Muscle layer of duodenum (tissue), 2 donors: Measurements from ENCODE around the gene EHD1.
"Not testable (repeated sequence)": the region's sequence is repeated elsewhere in the genome, so short reads cannot be mapped to it uniquely, and the experiment has no call there.

ENCODE experiments used
- H3K27ac ChIP-seq: one replicate; pipeline ENCODE4 v1.7.0; 2013; ENCODE audit warnings: mild to moderate bottlenecking, low read length
- H3K27me3 ChIP-seq: one replicate; pipeline ENCODE4 v1.7.0; 2013; ENCODE audit warnings: low read depth, mild to moderate bottlenecking, control low read depth, low read length
- H3K36me3 ChIP-seq, 2 donors: one replicate each; pipeline ENCODE4 v1.7.0; 2013; ENCODE audit warnings: low read length in 2 of 2, control low read depth in 1 of 2, mild to moderate bottlenecking in 1 of 2; ENCODE audit not compliant: insufficient read depth in 2 of 2, control insufficient read depth in 1 of 2
- H3K4me1 ChIP-seq, 2 donors: one replicate each; pipeline ENCODE4 v1.7.0; 2013; ENCODE audit warnings: low read length in 2 of 2, mild to moderate bottlenecking in 2 of 2, control low read depth in 1 of 2, moderate library complexity in 1 of 2; ENCODE audit not compliant: insufficient read depth in 2 of 2, control insufficient read depth in 1 of 2
- H3K4me3 ChIP-seq, 2 donors: one replicate each; pipeline ENCODE4 v1.7.0; 2013; ENCODE audit warnings: low read length in 2 of 2, low read depth in 1 of 2, mild to moderate bottlenecking in 1 of 2
- H3K9me3 ChIP-seq, 2 donors: one replicate each; pipeline ENCODE4 v1.7.0; 2013; ENCODE audit warnings: low read length in 2 of 2, control low read depth in 1 of 2, mild to moderate bottlenecking in 1 of 2; ENCODE audit not compliant: control insufficient read depth in 1 of 2
- donor health status: healthy.

EHD1 gene

DNA sequence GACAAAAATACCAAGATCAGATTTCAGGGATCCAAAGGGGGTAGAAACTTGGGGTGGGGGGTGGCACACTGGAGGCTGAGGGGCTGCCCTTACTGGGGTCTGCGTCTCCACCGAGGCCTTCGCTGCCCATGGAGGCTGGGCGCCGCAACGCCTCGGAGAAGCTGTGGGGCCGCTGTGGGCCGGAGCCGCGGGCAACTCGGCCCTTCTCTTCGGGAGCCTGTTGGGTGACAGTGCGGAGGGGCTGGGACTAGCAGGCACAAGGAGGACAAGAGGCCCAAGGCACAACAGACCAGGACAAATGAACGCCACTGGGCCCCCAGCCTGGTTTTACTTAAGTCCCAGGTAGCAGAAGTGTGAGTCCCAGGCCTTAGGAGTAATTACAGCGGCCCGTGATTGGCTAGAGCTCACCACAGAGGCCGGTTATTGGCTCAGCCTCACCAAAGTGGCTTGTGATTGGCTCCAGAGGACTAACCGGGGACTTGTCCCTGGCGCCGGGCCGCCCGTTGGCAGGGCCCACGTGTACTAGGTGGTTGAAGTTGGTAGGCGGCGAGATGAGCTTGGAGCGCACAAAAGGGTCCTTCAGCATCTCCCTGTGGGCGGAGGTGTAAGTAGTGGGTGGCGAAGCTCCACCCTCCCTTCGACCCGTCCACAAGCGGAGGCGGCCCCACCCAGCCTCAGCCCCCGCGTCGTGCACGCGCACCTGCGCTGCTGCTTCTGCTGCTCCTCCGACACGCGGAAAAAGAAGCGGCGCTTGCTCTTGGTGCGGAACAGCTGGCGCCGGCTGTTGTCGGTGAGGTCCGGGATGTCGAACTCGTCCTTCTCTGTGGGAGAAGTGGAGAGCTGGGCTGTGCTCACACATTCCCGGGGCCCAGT is 51.6 kb downstream of the EHD1 start:
- no peak overlapping the region for H3K4me3 ChIP-seq
- no peak overlapping the region for H3K27ac ChIP-seq
- H3K36me3 ChIP-seq: no peaks in the 10 kb centered on the region
- H3K4me1 ChIP-seq: no peaks in the 10 kb centered on the region
- H3K9me3 ChIP-seq: no peaks in the 10 kb centered on the region
- H3K27me3 ChIP-seq: no peaks in the 10 kb centered on the region

DNA sequence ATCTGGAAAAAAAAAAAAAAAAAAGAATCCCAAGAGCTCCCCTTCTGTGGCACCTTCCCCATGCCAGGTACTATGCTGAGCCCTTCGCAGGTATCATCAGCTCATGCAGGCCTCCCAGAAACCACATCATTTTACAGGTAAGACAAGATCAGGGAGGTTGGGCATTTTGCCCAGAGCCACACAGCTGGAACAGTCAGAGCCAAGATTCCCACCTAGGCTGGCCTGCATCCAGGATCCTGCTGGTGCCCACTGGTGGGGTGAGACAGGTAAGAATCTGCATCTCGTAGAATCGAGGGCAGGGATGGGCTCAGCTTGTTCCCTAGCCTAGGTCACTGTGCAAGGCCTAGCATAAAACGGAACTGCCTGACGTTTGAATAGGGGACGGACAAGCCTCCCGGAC is 52.4 kb downstream of the EHD1 start:
- Histone ChIP-seq H3K36me3 (no peaks in the 10 kb centered on the region), H3K27me3 (no peaks in the 10 kb centered on the region), H3K9me3 (no peaks in the 10 kb centered on the region), H3K4me1 (no peaks in the 10 kb centered on the region), H3K4me3 (no peak overlapping the region), H3K27ac (no peak overlapping the region)

DNA sequence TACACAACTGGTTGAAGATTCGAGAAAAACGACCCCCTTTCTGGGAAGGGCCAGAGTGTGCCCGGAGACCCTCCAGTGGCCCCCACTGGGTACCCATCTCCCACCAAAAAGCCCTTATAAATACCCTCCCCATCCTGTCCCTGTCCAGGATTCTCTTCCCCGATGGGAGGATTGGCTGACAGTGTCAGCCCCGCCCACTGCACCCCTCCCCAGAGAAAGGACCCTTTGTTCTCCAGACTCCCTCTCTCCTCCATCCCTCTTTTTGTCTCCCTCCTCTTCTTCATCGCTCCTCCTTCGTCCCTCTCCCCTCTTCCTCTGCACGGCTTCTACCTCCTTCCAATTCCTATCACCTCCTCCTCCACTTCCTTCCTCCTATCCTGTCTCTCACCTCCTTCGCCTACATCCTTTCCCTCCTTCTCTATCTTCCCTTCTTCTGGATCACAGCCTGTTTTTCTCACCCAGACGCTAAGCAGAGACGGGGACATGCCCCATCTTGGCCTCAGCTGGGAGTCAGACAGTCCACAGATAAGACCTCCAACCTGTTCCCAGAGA is 54.8 kb downstream of the EHD1 start:
- Histone ChIP-seq H3K27ac (no peak overlapping the region), H3K4me3 (no peak overlapping the region), H3K9me3 (no peaks in the 10 kb centered on the region), H3K27me3 (no peaks in the 10 kb centered on the region), H3K36me3 (no peaks in the 10 kb centered on the region), H3K4me1 (no peaks in the 10 kb centered on the region)

- no peak overlapping the region for H3K4me3 ChIP-seq
- H3K36me3 ChIP-seq: no peaks in the 10 kb centered on the region
- H3K4me1 ChIP-seq: no peaks in the 10 kb centered on the region
- H3K27ac ChIP-seq: no peak overlapping the region
- no peaks in the 10 kb centered on the region for H3K27me3 ChIP-seq
- no peaks in the 10 kb centered on the region for H3K9me3 ChIP-seq
Measured at GRCh38 chr11:64817476-64817875, 60.9 kb downstream of the EHD1 start.

DNA sequence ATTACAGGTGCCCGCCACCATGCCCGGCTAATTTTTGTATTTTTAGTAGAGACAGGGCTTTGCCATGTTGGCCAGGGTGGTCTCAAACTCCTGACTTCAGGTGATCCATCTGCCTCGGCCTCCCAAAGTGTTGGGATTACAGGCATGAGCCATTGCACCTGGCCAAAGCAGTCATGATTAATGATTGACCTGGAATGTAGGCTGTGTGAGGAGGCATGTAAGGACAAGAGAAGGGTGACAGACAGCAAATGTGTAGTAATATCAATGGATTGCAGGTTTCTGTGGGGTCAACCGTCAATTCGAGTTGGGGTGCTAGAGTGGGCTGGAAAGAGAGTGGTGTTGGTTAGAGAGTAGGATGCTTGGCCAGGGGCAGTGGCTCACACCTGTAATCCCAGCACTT is 63.0 kb downstream of the EHD1 start:
- H3K9me3 ChIP-seq, H3K4me3 ChIP-seq, H3K4me1 ChIP-seq, H3K36me3 ChIP-seq, H3K27ac ChIP-seq, H3K27me3 ChIP-seq: not testable (repeated sequence)

GRCh38 chr11:64814712-64815187 is 63.7 kb downstream of the EHD1 start:
- no peaks in the 10 kb centered on the region for H3K27me3 ChIP-seq
- H3K27ac ChIP-seq: no peak overlapping the region
- H3K4me1 ChIP-seq: peaks cover 0 to 7% of the 10 kb centered on the region in 2 donors
- no peaks in the 10 kb centered on the region for H3K36me3 ChIP-seq
- no peaks in the 10 kb centered on the region for H3K9me3 ChIP-seq
- no peak overlapping the region for H3K4me3 ChIP-seq

GRCh38 chr11:64813826-64814225 is 64.6 kb downstream of the EHD1 start:
- Histone ChIP-seq H3K27me3 (no peaks in the 10 kb centered on the region), H3K9me3 (no peaks in the 10 kb centered on the region), H3K4me3 (no peak overlapping the region), H3K36me3 (no peaks in the 10 kb centered on the region), H3K27ac (no peak overlapping the region), H3K4me1 (peaks cover 5 to 16% of the 10 kb centered on the region in 2 donors)

DNA sequence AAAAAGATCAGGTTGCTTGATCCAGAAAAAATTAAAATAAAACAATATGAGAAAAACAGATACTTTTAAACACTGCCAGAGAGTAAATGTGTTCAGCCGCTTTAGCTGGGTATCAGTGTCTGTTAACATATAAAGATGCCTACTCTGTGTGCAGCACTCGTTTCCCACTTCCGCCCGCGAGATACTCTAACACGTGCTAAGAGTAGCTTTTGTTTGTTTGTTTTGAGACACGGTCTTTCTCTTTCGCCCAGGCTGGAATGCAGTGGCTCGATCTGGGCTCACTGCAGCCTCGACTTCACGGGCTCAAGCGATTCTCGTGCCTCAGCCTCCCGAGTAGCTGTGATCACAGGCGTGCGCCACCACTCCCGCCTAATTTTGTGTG is 67.5 kb downstream of the EHD1 start:
- H3K27ac ChIP-seq: no peak overlapping the region
- H3K4me3 ChIP-seq: peak overlapping the region; percentile 64 to 90
- H3K9me3 ChIP-seq: no peaks in the 10 kb centered on the region

DNA sequence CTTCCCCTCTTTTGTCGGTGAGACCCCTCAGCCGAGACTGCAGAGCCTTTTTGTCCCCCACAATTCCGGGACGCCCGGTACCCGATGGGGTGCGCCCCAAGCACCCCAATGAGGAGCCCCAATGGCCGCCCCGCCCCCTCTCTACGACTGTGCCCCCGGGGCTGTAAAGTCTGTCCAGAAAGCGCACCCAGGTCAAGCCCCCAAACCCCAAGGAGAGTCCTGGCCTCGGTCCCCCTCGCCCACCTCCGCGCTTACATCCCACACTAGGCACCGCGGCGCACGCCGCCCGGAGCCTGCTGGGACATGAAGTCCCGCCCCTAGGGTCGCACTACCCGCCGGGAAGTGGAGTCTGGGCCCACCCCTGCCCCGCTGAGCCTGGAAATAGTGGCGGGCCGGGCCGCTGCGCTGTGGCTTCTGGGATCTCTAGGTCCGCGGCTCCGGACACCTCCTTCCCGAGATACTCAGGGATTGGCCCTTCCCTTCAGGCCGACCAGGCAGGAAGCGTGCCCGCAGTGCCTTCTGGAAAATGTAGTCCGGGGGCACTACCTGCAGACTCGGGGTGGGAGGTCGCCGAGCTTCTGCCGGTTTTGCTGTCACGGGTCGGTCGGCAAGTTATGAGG is 68.0 kb downstream of the EHD1 start, which contains the start of gene MEN1:
Gene MEN1, minus strand, starts transcription at position 281 of the 620 bp plus-strand sequence. CDS start 442 bp downstream, outside the sequence.
- peak within 1 kb of the TSS; percentile 16 for H3K27ac ChIP-seq
- no peaks in the 10 kb centered on the region for H3K9me3 ChIP-seq
- peak within 1 kb of the TSS; percentile 64 to 90 for H3K4me3 ChIP-seq
- no peaks in the 10 kb centered on the region for H3K27me3 ChIP-seq
- H3K4me1 ChIP-seq: peaks cover 5 to 19% of the 10 kb centered on the region in 2 donors
- peaks cover 1 to 16% of the 10 kb centered on the region in 2 donors for H3K36me3 ChIP-seq

More for the DNA sequence above, 67.5 kb downstream of the EHD1 start:
- no peaks in the 10 kb centered on the region for H3K27me3 ChIP-seq
- peaks cover 5 to 19% of the 10 kb centered on the region in 2 donors for H3K4me1 ChIP-seq
- H3K36me3 ChIP-seq: peaks cover 0 to 12% of the 10 kb centered on the region in 2 donors

- Histone ChIP-seq H3K4me3 (peak overlapping the region; percentile 64 to 90), H3K27ac (no peak overlapping the region), H3K27me3 (no peaks in the 10 kb centered on the region), H3K36me3 (peaks cover 2 to 22% of the 10 kb centered on the region in 2 donors), H3K4me1 (peaks cover 5 to 20% of the 10 kb centered on the region in 2 donors), H3K9me3 (no peaks in the 10 kb centered on the region)
Measured at GRCh38 chr11:64809781-64810241, 68.6 kb downstream of the EHD1 start.

DNA sequence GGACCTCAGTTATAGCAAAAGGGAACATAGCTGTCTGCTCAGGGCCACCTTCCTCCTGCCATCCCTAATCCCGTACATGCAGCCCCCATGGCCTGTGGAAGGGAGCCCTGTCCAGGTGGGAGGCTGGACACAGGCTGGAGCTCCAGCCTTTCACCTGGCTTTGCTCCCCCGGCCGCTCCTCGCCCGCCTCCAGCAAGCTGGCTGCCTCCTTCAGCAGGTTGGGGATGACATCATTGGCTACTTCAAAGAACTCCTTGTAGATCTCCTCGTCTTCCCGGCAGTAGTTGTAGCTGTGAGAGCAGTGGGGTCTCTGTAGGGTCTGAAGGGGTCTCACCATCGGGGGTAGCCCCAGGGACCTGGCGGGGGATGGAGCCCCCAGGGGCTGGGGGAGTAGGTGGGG is 72.9 kb downstream of the EHD1 start:
- Histone ChIP-seq H3K36me3 (peaks cover 2 to 27% of the 10 kb centered on the region in 2 donors), H3K4me3 (no peak overlapping the region), H3K27ac (no peak overlapping the region), H3K27me3 (no peaks in the 10 kb centered on the region), H3K4me1 (peaks cover 10 to 40% of the 10 kb centered on the region in 2 donors), H3K9me3 (no peaks in the 10 kb centered on the region)
